Cardiac muscle cell (in vitro differentiated cells and primary cell): ENCODE data around the gene CD163. TPM values are rescaled to one million over a fixed set of nuclear protein-coding genes. Genes with fewer than 3 reads are reported as not detected.

ENCODE experiments used
- DNase-seq, 2 donors: peaks; one replicate each; pipeline versions ENCODE4 v3.0.0 to v3.0.0-alpha.2; 2010 to 2017; ENCODE audit warnings: low read depth in 1 of 2, low spot score in 1 of 2
- H3K27ac ChIP-seq: fragments of 200-600 bp; sonication (generic); 2 replicates; pipeline ENCODE4 v1.5.1; 2016
- H3K27me3 ChIP-seq: fragments of 200-600 bp; sonication (generic); 2 replicates; pipeline ENCODE4 v1.6.0; 2016; ENCODE audit warnings: control low read depth
- H3K36me3 ChIP-seq: fragments of 200-600 bp; sonication (generic); 2 replicates; pipeline ENCODE4 v1.5.1; 2016; ENCODE audit warnings: control low read depth
- H3K4me1 ChIP-seq: fragments of 200-600 bp; sonication (generic); 2 replicates; pipeline ENCODE4 v1.8.1; 2017; ENCODE audit warnings: low read depth, mild to moderate bottlenecking, mixed run types
- H3K4me3 ChIP-seq: fragments of 200-600 bp; sonication (generic); 2 replicates; pipeline ENCODE4 v1.5.1; 2016; ENCODE audit warnings: mild to moderate bottlenecking
- H3K9me3 ChIP-seq: fragments of 200-600 bp; sonication (generic); 2 replicates; pipeline ENCODE4 v1.5.1; 2017; ENCODE audit warnings: low read depth, mild to moderate bottlenecking, control low read depth
- CTCF ChIP-seq: IDR thresholded peaks from 2 replicates; pipeline ENCODE4 v1.5.1; 2012; ENCODE audit warnings: low read depth, mild to moderate bottlenecking, low read length
- polyA plus RNA-seq: library from polyadenylated mRNA; unstranded; fragments of >200 nt; fragmentation: Nextera tagmentation; extraction: Ambion mirVana; gene quantifications from 2 replicates; pipeline ENCODE4 v1.2.1, GENCODE V29; 2016
- total RNA-seq: library from RNA; depleted of rRNA; stranded (reverse); fragments of >200 nt; gene quantifications from 2 replicates; pipeline ENCODE4 v1.2.3, GENCODE V29; 2016

Gene CD163
- total and polyA plus RNA-seq, 2 experiments from 2014 or later, result 0.06 TPM; not detected in 1

- no peaks in the 10 kb centered on the region for H3K4me1 ChIP-seq
- TF ChIP-seq CTCF, result no peak
- no peak overlapping the region for H3K27ac ChIP-seq
- no peak overlapping the region for H3K4me3 ChIP-seq
- DNase-seq, result no peak
- no peaks in the 10 kb centered on the region for H3K27me3 ChIP-seq
- no peaks in the 10 kb centered on the region for H3K9me3 ChIP-seq
- H3K36me3 ChIP-seq, result no peaks in the 10 kb centered on the region
Observed at GRCh38 chr12:7472060-7472459, 31.5 kb downstream of the CD163 start.

GRCh38 chr12:7460375-7461259, 43.0 kb downstream of the CD163 start:
- Histone ChIP-seq H3K36me3 (no peaks in the 10 kb centered on the region), H3K27me3 (no peaks in the 10 kb centered on the region), H3K4me1 (no peaks in the 10 kb centered on the region), H3K27ac (no peak overlapping the region), H3K9me3 (no peaks in the 10 kb centered on the region), H3K4me3 (no peak overlapping the region)
- peak; percentile 73 for TF ChIP-seq CTCF
- peak; percentile 47 to 69 for DNase-seq

- no peaks in the 10 kb centered on the region for H3K4me1 ChIP-seq
- TF ChIP-seq CTCF, result no peak
- no peak overlapping the region for H3K4me3 ChIP-seq
- no peak for DNase-seq
- no peak overlapping the region for H3K27ac ChIP-seq
- H3K36me3 ChIP-seq, result no peaks in the 10 kb centered on the region
- H3K27me3 ChIP-seq, result no peaks in the 10 kb centered on the region
- no peaks in the 10 kb centered on the region for H3K9me3 ChIP-seq
Observed at GRCh38 chr12:7459973-7460372, 43.6 kb downstream of the CD163 start.

- TF ChIP-seq CTCF, result no peak
- H3K27me3 ChIP-seq, result no peaks in the 10 kb centered on the region
Observed at GRCh38 chr12:7451756-7452155, 51.8 kb downstream of the CD163 start.

GRCh38 chr12:7450667-7451066, 52.9 kb downstream of the CD163 start:
- TF ChIP-seq CTCF, result no peak
- Histone ChIP-seq H3K4me3 (no peak overlapping the region), H3K4me1 (no peaks in the 10 kb centered on the region), H3K36me3 (no peaks in the 10 kb centered on the region), H3K9me3 (no peaks in the 10 kb centered on the region), H3K27me3 (no peaks in the 10 kb centered on the region), H3K27ac (no peak overlapping the region)
- no peak for DNase-seq

More at GRCh38 chr12:7451756-7452155, 51.8 kb downstream of the CD163 start:
- H3K36me3 ChIP-seq, result no peaks in the 10 kb centered on the region
- no peak for DNase-seq
- H3K4me3 ChIP-seq, result no peak overlapping the region
- H3K4me1 ChIP-seq, result no peaks in the 10 kb centered on the region
- H3K27ac ChIP-seq, result no peak overlapping the region
- no peaks in the 10 kb centered on the region for H3K9me3 ChIP-seq
